Fibroblast of skin of right quadriceps (primary cell): ENCODE data around the gene DMRT3.
A peak's percentile ranks its signal among the peaks of the same experiment; 100 is the strongest.
"Not testable (repeated sequence)": the region's sequence is repeated elsewhere in the genome, so short reads cannot be mapped to it uniquely, and the experiment has no call there.

Source experiments
- DNase-seq: peaks from one replicate; pipeline ENCODE4 v3.0.0-alpha.2; 2013

Gene DMRT3

GRCh38 chr9:971901-972500 lies 4.5 kb upstream of the DMRT3 start:
- DNase-seq = no peak

GRCh38 chr9:972501-973294 lies 3.8 kb upstream of the DMRT3 start:
- DNase-seq = no peak

- no peak for DNase-seq
These were observed 3.1 kb upstream of the DMRT3 start for GRCh38 chr9:973295-973834.

GRCh38 chr9:974031-974995 lies 2.1 kb upstream of the DMRT3 start:
- DNase-seq = no peak

GRCh38 chr9:974996-975739 lies 1.3 kb upstream of the DMRT3 start:
- DNase-seq = no peak

- no peak for DNase-seq
These were observed 656 bp upstream of the DMRT3 start for GRCh38 chr9:975740-976257.

GRCh38 chr9:976943-977837 lies 735 bp downstream of the DMRT3 start:
- DNase-seq = no peak

GRCh38 chr9:977838-978830 lies 1.7 kb downstream of the DMRT3 start:
- no peak for DNase-seq

GRCh38 chr9:979983-980382 lies 3.5 kb downstream of the DMRT3 start:
- DNase-seq = no peak

- no peak for DNase-seq
These were observed 4.2 kb downstream of the DMRT3 start for GRCh38 chr9:980640-981039.

GRCh38 chr9:981491-981898 lies 5.0 kb downstream of the DMRT3 start:
- DNase-seq = no peak

- DNase-seq = no peak
These were observed 6.2 kb downstream of the DMRT3 start for GRCh38 chr9:982394-983230.

GRCh38 chr9:994005-994404 lies 17.6 kb downstream of the DMRT3 start:
- DNase-seq = no peak

- DNase-seq = no peak
These were observed 18.7 kb downstream of the DMRT3 start for GRCh38 chr9:995192-995591.

GRCh38 chr9:995781-996180 lies 19.3 kb downstream of the DMRT3 start:
- peak; percentile 55 for DNase-seq

- not testable (repeated sequence) for DNase-seq
These were observed 22.1 kb downstream of the DMRT3 start for GRCh38 chr9:998299-999110.

GRCh38 chr9:1001838-1002237 lies 25.4 kb downstream of the DMRT3 start:
- no peak for DNase-seq

GRCh38 chr9:1002678-1003077 lies 26.2 kb downstream of the DMRT3 start:
- no peak for DNase-seq
